Activated CD8-positive, alpha-beta memory T cell treated with anti-CD3 and anti-CD28 coated beads for 36 hours (primary cell): ENCODE measurements around the gene ODR4. TPM values are rescaled to one million over a fixed set of nuclear protein-coding genes. Genes with fewer than 3 reads are reported as not detected.
"Not testable (repeated sequence)": the region's sequence is repeated elsewhere in the genome, so short reads cannot be mapped to it uniquely, and the experiment has no call there.

Experiments used
- CTCF ChIA-PET: fragments of 350-600 bp; sonication (Branson Sonifier 250); formaldehyde crosslinking; loops from one replicate; lab custom pipeline; 2021; ENCODE audit warnings: antibody characterized with exemption; lab: Charles Lee
- POLR2A ChIA-PET: fragments of 350-600 bp; sonication (Branson Sonifier 250); formaldehyde crosslinking; loops from one replicate; lab custom pipeline; 2021; ENCODE audit warnings: antibody characterized with exemption; lab: Charles Lee
- total RNA-seq, 2 experiments: library from RNA; stranded (reverse); gene quantifications; one replicate each; pipeline ENCODE4 v1.2.3, GENCODE V29; 2021

Gene ODR4
- total RNA-seq, 2 experiments from 2014 or later = 14.7 to 14.8 TPM

DNA sequence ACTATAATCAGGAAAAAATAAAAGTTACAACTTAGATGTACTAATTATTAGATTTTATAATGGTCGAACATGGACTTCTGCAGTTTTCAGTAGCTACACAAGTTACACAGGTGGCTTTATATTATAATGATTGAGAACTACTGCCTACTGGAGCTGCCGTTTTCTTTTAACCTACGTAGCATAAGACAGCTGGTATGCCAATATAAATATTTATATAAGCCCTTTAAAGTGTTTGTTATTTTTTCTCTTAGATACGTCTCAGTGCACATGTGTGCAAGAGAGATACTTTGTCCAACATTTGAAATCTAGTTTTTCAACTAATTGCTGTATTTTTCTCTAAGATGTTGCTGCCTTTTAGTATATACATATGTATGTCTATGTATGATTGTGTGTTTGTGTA lies 42.9 kb downstream of the ODR4 start:
- POLR2A ChIA-PET = no interaction called here
- CTCF ChIA-PET = no interaction called here

DNA sequence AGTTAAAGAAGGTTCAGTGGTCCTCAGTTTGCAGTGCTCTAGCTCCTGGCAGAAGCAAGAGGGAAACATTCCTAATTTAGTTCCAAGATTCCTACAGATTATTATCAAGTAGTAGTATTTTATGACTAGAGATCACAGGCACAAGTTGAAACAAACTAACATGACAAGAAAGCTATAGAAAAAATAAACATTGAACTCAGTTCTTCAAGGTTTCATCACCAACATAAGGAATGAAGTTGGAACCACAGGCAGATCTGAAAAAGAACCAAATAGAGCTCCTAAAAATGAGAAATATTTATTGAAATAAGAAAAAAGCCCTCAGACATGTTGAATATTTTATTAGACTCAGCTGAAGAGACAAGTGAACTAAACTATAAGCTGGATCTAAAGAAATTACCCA lies 44.7 kb downstream of the ODR4 start:
- POLR2A ChIA-PET = no interaction called here

DNA sequence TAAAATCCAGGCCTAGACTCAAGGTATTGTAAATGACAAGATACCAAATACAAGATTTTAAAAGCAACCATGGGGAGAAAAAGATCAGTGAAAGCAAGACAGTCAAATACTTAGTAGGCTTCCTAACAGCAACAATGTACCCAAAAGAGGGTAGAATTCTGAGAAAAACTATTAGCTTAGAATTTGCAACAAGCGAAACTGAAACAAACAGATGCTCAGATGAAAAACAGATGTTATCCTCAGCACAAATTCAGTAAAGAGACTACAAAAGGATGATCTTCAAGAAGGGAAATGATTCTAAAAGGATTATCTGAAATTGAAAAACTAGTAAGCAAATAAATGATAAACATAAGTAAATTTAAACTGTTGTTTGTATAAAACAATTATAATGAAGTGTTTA lies 45.3 kb downstream of the ODR4 start:
- CTCF ChIA-PET = interaction anchor here (1.3 kb wide), 1 partner anchor 46 kb away, joined by 5 read pairs; the partner anchor contains the start of genes ODR4 and TPR
- POLR2A ChIA-PET = no interaction called here

More for the DNA sequence above, 44.7 kb downstream of the ODR4 start:
- CTCF ChIA-PET = interaction anchor here (1.3 kb wide), 1 partner anchor 45 kb away, joined by 5 read pairs; the partner anchor contains the start of genes ODR4 and TPR

DNA sequence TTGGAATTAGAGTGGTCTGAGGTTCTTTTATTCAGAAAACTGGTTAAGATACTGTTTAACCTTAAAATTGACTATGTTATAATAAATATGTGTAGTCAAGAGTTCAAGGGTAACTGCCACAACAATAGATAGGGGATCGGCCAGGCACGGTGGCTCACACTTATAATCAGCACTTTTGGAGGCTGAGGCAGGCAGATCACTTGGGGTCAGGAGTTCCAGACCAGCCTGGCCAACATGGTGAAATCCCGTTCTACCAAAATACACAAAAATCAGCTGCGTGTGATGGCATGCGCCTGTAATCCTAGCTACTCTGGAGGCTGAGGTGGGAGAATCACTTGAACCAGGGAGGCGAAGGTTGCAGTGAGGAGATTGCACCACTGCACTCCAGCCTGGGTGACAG lies 45.8 kb downstream of the ODR4 start:
- CTCF ChIA-PET = interaction anchor here (1.3 kb wide), 1 partner anchor 46 kb away, joined by 5 read pairs; the partner anchor contains the start of genes ODR4 and TPR

DNA sequence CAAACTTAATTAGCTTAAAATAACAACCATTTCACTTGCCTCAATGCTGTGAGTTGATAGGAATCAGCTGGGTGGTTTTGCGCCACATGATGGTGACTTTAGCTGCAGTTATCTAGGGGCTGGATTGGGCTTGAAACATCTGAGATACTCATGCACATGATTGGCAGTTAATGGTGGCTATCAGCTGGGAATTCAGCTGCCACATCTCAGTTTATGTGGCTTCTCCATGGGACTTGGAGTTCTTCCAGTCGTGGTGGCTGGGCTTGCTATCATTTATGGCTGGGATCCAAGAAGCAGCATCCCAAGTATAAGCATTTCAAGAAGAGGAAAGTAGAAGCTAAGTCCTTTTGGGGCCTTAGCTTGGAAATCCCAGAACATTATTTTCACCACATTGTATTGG lies 48.9 kb downstream of the ODR4 start:
- POLR2A ChIA-PET = no interaction called here
- CTCF ChIA-PET = no interaction called here

More for the DNA sequence above, 45.8 kb downstream of the ODR4 start:
- POLR2A ChIA-PET = no interaction called here

DNA sequence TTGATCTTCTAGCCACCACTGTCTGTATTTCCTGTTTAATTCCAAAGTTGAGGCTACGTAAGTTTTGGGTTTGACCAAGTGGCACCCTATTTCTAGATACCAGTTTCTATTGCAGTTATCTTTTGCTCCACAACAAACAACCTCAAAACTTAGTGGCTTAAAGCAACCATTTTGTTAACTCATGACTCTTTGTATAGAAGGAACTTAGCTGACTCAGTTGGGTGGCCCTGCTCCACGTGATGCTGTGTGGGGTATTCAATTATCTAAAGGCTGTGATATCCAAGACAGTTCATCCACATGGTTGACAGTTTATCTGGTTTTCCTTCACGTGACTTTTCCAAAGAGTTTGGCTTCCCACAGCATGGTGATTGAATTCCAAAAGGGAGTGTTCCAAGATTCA lies 50.5 kb downstream of the ODR4 start:
- CTCF ChIA-PET = no interaction called here
- POLR2A ChIA-PET = no interaction called here

DNA sequence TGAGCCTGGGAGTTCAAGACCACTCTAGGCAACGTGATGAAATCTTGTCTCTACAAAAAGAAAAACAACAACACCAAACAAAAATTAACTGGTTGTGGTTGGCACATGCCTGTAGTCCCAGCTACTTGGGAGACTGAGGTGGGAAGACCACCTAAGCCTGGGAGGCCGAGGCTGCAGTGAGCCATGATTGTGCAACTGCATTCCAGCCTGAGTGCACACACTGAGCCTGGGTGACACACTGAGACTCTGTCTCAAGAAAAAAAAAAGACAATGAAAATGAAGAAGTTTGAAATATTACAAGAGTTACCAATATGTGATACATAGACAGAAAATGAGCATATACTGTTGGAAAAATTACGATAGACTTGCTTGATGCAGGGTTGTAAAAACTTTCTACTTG lies 53.4 kb downstream of the ODR4 start:
- ChIA-PET CTCF (no interaction called here), POLR2A (no interaction called here)

DNA sequence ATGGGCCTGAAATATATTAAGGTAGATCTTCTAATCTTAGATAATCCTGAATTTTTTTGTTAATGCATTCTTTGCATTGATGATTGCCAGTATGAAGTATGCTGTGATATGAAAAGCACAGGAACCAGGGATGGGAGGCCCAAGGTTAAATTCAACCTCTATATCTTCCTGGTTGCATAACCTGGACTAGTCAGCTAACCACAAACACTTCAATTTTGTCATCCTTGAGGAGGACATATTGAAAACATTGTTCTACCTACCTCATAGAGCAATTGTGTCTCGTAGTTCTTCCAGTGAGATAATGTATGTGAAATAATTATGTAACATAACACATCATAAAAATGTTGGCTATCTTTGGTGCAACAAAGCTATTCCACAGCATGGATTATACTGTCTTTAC lies 59.7 kb downstream of the ODR4 start:
- POLR2A ChIA-PET = interaction anchor here (0.6 kb wide), 1 partner anchor 140 kb away, joined by 3 read pairs; no protein-coding TSS in a partner anchor
- CTCF ChIA-PET = no interaction called here

DNA sequence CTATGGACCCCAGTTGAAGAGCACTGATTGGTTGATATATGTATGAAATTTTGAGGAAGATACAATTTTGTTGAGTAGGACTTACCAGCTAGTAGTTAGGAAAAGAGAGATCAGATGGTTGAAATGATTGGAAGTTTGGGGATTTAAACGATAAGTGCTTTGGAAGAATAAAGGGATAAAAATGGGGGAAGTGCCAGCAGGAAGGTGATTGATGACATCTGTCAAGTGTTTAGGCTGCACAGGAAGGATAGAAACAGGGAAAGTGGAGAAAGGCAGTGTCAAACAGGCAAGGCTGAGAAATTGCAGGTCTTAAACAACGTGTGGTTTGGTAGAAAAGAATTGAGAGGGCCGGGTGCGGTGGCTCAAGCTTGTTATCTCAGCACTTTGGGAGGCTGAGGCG lies 62.9 kb downstream of the ODR4 start:
- ChIA-PET CTCF (no interaction called here), POLR2A (no interaction called here)

DNA sequence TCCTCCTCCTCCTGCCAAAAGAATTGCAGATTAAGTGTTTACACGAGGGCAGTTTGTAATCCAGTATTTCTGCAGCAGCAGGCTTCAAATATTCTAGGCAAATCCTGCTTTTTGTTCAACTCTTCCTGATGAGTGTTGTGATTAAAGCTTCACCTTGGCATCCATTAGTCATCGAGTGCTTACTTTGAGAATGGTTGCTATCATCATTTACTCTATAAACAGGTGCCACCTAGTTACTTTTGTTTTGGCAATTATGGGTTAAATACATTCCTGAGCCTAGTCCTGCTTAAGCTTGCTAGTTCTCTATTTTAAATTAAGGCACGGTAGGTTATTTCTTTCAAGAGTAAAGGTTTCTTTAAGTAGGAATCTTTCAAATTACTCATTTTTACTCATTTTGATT lies 64.9 kb downstream of the ODR4 start:
- POLR2A ChIA-PET = no interaction called here
- CTCF ChIA-PET = no interaction called here

DNA sequence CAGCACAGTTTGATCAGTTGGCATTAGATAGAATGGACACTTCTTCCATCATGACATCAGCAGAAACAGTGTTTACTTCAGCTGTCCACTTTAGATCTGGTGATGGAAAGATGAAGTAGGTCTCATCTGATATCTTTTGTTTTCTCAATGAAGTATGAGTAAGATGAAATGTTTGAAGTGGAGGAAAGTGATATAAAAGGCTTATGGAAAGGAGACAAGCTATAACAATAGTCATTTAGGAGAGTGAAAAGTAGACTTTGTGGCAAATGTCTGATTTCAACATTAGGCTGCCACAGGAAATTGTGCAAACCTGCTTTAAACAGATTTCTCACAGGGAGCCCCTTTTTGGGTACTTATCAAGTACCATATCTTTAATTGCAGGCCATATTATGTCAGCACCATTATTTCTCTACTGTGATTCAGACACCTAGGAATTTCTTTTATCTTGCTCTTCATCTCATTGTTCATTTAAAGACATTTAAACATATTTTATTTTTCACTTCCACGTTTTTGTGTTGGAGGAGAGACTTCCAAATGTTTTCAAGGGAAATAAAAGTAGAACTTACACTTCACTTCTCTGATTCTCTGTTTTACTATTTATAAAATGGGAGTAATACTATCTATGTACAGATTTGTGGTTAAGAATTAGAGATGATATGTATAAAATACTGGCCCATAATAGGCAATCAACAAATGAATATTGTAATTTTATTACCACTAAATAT lies 67.2 kb downstream of the ODR4 start:
- ChIA-PET POLR2A (no interaction called here), CTCF (no interaction called here)

DNA sequence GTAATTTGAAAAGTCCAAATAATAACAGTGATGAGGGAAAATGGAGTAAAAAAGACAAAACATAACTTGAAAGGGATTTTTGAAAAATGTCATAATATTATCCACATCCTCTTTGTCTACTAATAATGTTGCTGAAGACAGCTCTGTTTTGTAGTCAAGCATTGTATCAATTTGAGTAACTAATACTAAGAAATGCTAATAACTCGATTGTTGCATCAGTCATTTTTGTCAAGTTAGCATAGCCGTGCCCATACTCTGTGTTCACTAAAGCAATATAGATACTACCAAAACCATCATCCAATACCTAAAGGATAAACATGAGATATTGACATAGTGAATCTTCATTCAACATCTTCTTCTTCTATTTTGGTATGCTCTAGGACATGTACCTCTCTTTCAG lies 68.0 kb downstream of the ODR4 start:
- POLR2A ChIA-PET = no interaction called here

DNA sequence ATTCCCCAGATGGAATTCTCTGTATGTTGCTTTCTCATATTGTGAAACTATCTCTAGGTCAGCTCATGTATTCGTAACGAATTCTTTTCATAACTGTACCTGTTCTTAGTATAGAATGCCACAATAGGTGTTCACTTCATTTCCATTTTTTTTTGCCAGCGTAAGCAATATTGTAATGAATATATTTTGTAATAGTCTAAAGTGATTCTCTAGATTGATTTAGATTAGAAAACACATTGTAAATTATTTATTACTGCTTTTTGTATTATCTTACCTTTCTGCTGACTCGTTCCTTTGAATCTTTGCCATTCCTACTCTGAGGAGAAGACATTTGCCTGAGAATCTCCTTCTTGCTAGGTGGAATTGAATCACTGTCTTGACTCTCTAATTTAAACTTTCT lies 70.5 kb downstream of the ODR4 start:
- CTCF ChIA-PET = interaction anchor here (0.6 kb wide), 1 partner anchor 172 kb away, joined by 4 read pairs; no protein-coding TSS in a partner anchor

More for the DNA sequence above, 68.0 kb downstream of the ODR4 start:
- CTCF ChIA-PET = no interaction called here

DNA sequence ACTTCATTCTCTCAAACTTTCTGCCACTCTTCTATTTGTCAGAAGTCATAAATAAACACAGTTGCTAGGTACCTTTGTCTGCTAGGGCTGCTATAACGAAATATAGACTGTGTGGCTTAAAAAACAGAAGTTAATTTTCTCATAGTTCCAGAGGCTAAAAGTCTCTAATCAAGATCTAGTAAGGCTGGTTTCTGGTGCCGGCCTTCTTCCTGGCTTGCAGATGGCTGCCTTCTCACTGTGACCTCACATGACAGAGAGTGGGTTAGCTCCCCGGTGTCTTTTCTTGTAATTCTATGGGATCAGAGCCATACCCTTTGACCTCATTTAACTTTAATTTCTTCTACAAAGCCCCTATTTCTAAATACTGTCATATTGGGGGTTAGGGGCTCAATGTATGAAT lies 79.3 kb downstream of the ODR4 start:
- ChIA-PET CTCF (no interaction called here), POLR2A (no interaction called here)

More for the DNA sequence above, 70.5 kb downstream of the ODR4 start:
- POLR2A ChIA-PET = no interaction called here

DNA sequence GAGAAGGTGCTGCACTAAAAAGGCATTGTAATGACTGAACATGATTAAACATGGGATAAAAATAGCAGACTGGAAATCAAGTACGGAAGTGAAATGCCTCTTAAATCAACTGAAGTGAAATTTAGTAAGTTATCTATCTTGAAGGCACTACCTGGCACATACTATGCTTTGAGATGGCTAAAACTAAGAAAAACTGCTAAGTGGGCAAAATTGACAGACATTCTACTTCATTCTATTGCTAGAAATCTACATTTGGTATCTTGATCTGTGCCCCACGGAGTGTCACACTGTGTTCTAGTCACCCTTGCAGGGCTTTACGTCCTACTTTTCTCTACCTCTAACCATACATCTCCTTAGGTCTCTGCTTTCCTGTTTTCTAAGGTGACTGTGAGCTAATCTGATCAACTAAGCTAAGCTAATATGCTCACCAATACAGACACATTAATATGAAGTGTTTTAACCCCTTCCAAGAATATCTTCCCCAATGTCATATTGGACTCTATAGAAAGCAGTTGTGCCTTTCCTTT lies 81.2 kb downstream of the ODR4 start:
- ChIA-PET CTCF (no interaction called here), POLR2A (no interaction called here)

DNA sequence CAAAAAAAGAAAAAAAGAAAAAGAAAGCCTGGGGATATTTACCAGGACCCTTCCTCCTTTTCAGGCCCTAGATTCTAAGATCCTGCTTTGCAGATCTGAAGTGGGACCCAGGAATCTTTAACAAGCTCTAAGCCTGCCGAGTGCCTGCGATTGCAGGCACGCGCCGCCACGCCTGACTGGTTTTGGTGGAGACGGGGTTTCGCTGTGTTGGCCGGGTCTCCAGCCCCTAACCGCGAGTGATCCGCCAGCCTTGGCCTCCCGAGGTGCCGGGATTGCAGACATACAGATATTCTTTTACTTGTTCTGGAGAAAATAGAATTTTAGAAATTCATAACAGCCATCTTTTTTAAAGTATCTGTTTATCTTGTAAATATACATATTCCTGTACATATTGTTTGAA lies 83.5 kb downstream of the ODR4 start:
- POLR2A ChIA-PET, CTCF ChIA-PET: not testable (repeated sequence)

DNA sequence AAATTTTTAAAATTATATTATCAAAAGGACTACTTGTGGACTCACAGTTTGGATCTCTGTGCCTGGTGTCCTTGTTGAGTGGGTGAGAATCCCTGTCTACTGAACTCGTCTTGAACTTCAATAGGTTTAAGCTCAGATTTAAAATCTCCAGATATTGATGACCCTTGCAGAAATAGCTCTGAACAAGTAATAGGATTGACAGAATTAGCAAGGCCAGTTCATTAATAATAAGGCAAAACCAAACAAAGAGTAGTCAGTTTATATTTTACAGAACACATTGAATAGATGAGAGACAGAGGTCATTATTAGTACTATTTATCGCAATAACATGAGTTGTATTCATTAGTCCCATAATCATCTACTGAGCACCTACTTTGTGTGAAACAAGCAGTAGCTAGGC lies 85.4 kb downstream of the ODR4 start, which contains the start of gene PDC:
PDC (minus strand) TSS at position 101 of the 400 bp plus-strand sequence. CDS start 11,655 bp downstream, outside the sequence.
- ChIA-PET POLR2A (no interaction called here), CTCF (no interaction called here)

DNA sequence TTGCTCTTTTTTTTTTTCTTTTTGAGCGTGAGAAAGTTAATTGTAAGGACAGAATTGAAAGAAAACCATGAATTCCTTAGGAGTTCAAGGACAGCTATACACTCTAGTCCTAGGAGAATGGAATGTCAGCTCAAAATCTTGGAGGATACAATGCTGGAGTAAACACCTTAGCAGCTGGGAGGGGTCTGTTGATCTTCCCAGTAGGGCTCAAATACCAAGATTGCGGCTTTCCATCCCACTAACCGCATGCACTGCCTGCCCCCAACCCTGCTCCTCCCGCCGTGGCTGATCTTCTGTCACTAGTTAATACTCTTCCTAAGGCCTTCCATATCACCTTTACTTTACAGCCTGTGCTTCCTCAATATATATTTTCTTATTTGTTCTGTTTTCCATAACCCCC lies 87.9 kb downstream of the ODR4 start:
- ChIA-PET POLR2A (no interaction called here), CTCF (no interaction called here)

DNA sequence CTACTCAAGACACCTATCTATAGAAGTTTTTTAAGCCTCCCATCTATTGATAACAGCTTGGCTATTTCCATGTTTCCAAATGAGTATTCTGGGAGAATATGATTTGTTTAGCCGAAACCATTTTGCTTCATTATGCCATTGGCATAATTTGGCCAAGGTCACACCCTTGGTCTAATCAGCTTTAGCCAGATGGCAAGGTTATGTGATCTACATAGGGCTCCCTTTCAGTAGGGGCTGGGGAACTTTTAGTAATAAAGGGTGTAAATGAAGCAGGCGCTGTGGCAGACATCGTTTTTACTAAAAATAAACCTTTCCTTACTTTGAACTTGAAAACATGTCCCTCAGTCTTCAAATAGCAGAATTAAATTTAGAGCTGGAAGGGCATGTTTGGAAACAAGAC lies 88.3 kb downstream of the ODR4 start:
- CTCF ChIA-PET = no interaction called here

DNA sequence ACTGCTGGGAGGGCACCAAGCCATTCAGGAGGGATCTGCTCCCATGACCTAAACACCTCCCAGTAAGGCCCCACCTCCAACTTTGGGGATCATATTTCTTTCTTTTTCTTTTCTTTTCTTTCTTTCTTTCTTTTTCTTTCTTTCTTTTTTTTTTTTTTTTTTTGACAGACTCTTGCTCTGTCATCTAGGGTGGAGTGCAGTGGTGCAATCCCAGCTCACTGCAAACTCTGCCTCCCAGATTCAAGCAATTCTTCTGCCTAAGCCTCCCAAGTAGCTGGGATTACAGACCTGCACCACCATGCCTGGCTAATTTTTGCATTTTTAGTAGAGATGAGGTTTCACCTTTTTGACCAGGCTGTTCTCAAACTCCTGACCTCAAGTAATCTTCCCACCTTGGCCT lies 89.9 kb downstream of the ODR4 start:
- POLR2A ChIA-PET, CTCF ChIA-PET: not testable (repeated sequence)

More for the DNA sequence above, 88.3 kb downstream of the ODR4 start:
- POLR2A ChIA-PET = no interaction called here

DNA sequence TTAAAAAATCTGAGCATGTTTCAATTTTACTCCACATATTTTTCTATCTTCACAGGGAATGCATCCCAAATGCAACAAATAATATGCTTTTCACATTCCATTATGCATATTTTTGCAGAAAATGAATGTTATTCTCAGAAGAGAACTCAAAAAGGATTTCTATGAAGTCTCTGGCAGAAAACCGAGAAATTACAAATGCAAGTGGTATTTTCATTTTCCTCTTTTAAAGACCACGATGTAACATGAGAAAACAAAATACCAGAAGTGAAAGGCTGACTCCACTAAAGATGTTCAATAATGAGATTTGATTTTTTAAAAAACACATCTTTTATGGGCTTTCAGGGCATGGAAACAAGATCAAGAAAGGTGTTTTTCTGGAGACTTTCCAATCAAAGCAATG lies 90.3 kb downstream of the ODR4 start:
- ChIA-PET POLR2A (no interaction called here), CTCF (no interaction called here)
